GM19193 (cell line): ENCODE measurements around the gene CLIP1.

Source experiments
- POLR2A ChIP-seq: IDR thresholded peaks from 4 replicates; pipeline ENCODE4 v1.6.1; 2011; ENCODE audit not compliant: insufficient read depth, insufficient read length; ENCODE audit errors: extremely low read depth

Gene CLIP1

DNA sequence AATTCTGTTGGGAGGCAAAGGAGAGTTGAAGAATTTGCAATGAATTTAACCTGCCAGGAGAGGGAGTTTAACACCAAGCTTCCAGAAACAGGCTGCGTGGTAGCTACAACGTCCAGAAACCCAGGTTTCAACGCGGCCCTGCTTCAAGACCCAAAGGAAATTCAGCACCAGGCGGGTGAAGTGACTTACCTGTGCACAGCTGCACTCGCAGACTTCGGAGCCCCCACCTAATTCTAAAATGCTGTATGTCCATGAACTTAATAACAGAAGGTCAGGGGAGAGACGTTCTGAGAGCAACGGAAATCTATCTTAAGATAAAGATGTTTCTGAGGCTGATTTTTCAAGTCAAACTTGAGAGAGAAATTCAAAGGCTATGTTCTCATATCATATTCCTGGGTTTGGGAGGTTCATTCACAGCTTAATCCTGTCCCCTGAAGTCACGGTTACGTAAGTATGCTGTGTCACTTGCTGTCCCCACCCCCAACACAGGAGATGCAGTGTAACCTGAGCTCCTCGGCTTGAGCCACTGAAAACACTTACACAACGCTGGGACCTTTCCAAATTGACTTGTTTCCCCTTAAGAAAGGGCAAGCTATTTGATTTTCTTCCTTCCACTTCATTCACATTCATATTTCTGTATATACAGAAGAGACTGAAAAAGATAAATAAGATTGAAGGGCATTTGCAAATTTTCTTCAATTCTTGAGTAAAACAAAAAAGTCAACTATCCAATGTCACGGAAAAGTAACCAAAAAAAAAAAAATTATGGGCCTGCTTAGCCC is 22.7 kb downstream of the CLIP1 start:
- no peak for TF ChIP-seq POLR2A

DNA sequence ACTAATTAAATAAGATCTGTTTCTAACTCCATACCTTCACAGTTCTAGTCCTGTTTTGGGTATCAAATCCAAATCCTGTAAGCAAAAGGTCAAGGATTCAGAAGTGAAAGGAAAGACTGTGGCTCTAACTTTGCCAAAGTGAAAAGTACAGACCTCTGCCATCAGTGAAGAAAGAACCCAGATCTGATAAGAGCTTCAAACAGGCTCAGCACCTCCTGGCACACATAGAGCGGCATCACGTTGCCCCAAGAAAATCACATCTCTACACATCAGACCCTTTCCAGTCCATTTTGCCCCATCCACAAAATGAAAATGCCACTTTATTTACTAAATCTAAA is 23.2 kb downstream of the CLIP1 start:
- TF ChIP-seq POLR2A, result no peak

DNA sequence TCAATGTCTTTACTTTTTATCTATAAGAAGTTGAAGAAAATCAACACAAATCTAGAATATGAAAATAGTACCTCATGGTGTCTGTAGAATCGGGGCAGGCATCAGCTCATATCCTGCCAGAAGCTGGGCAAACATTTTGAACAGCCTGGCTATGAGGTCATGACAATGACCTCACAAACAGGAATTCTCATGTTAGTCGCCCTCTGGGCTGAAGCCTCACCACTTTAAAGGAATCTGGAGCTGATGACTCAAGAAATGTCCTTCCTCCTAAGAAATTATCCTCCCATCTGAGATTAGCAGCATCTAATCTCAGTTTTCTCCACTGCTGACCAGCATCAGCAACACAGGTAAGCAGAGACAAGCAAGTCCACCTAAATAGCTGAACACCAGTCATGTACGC is 27.1 kb downstream of the CLIP1 start:
- TF ChIP-seq POLR2A, result no peak

DNA sequence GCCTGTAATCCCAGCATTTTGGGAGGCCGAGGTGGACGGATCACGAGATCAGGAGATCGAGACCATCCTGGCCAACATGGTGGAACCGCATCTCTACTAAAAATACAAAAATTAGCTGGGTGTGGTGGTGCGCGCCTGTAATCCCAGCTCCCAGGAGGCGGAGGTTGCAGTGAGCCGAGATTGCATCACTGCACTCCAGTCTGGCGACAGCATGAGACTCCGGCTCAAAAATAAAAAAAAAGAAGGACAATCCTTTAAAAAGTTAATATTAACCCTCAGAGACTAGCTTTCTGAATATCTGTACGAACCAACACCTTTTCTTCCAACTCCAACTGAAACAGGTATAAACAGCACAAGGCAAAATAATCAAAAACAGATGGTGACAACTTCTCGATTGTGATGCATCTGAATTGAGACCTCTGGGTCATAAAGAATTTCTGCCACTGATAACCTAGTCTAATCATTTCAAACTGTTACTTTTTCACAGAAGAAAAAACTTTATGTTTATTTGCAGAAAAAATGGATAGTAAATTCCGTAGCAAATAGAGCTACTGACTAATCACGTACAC is 27.8 kb downstream of the CLIP1 start:
- no peak for TF ChIP-seq POLR2A

DNA sequence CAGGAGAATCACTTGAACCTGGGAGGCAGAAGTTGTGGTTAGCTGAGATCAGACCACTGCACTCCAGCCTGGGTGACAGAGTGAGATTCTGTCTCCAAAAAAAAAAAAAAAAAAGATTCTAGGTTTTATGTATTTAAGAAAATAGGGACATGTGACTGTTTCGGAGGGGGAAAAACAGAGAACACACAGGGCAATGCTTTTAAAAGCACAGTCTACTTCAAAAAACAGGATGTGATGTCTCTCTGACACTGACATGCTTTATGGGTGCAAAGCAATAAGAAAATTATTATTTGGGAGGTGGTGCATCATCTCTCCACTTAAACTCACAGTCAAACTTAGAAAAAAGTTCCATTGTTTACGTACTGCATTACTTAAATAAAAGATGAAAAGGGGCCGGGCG is 28.7 kb downstream of the CLIP1 start:
- TF ChIP-seq POLR2A, result no peak

DNA sequence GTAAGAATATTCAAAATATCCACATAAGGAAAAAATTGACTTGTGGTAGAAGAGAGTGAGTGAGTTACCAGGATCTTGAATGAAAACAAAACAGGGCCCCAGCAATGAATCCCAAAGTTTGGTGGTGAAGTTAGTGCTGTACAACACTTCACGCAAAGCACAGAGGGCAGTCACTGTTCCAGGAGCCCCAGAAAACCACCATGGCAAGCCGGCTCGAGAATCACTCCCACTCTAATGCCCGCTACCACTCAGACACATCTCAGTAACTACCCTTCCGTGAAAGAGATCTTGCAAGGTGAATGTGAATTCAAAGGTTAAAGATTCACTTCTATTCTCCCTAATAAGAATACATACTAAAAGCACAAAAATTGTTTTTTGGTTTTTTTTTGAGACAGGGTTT is 30.1 kb downstream of the CLIP1 start:
- TF ChIP-seq POLR2A, result no peak

DNA sequence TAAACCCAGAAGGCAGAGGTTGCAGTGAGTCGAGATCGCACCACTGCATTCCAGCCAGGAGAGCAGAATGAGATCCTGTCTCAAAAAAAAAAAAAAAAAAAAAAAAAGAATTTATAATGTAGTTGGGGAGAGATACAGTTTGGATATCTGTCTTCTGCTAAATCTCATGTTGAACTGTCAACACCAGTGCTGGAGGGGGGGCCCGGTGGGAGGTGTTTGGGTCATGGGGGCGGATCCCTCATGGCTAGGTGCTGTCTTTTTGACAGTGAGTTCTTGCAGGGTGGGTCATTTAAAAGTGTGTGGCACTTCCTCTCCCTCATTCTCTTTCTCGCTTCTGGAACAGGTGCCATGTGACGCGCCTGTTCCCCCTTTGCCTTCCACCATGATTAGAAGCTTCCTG is 32.8 kb downstream of the CLIP1 start:
- TF ChIP-seq POLR2A, result no peak

DNA sequence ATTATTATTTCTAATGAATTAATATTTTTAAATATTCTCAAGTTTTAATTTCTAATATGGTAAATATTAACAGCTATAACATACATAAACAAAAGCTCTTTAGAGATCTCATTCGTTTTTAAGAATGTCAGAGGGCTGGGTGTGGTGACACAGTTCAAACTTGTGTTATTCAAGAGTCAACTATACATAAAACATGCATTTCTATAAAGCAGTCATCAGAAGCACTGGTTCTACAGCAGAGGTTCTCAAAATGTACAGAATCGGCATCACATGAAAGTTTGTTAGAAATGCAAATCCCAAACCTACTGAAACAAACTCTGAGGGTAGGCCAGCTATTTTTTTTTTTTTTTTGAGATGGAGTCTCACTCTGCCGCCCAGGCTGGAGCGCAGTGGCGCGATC is 34.6 kb downstream of the CLIP1 start:
- no peak for TF ChIP-seq POLR2A

DNA sequence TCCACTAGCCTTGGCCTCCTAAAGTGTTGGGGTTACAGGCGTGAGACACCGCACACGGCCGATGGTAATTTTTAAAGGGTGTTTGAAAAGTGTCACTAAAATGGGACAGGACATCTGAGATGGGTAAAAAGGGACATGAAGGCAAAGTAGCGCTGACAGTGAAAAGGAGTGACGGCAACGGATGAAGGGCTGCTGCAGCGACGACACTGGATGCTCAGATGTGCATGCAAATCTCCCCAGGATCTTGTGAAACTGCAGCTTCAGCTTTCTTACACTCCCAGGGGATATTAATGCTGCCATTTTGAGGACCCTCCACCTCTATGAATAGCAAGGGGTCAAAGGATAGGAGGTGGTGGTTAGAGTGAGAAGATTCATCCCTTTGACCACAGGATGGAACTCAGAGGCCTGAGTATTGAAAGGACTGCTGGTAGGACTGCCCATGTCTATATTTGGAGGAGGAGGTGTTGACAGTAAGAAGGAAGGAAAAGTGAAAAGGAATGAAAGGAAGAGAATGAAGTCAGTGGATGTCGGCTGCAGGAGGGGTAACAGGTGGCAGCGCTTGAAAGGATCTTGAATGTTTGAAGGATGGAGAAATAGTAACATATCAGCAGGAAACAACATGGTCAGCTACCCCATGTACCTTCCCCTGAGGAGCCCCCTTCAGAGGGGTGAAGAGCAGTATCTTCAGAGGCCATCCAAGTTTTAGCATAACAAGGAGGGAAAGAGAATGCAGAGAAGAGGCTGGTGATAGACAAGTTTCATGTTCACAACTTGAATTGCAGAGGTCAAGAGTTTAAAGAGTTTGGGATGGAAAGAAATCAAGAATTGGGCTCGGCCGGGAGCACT is 37.1 kb downstream of the CLIP1 start:
- TF ChIP-seq POLR2A, result no peak

DNA sequence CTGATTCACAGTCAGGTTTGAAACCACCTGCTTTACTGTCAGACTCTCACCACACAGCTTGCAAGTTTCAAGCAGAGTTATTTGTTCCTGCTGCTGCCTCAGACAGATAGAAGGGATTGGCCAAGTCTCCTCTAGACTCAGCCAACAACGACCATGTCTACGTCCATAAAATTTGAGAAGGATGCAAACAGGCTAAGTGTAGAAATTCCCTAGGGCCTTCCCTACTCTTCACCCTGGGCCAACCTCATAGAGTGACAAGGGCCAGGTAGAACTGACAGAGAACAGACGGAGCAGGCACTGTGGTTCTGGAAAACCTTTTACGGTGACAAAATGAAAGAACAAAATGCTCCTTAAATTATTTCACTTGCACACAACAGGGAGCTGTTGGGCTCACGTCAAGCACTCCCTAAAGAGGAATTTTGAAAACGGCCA is 39.5 kb downstream of the CLIP1 start:
- TF ChIP-seq POLR2A, result no peak

DNA sequence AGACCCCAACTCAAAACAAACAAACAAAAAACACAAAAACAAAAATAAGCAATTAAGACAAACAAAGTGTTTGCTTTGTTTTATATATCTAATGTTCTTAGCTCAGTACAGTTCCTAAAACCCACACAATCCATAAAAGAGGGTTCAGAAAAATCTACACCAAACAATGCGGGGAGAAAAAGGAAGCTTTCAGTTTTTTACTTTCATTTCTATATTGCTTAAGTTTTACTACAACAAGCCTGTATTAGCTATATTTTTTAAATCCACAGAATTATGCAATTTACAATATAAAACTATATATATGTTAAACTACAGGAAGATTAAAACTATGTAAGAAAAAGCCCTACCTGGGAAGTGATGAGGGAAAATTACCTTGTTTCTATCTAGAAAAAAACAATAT is 41.4 kb downstream of the CLIP1 start:
- TF ChIP-seq POLR2A, result no peak

DNA sequence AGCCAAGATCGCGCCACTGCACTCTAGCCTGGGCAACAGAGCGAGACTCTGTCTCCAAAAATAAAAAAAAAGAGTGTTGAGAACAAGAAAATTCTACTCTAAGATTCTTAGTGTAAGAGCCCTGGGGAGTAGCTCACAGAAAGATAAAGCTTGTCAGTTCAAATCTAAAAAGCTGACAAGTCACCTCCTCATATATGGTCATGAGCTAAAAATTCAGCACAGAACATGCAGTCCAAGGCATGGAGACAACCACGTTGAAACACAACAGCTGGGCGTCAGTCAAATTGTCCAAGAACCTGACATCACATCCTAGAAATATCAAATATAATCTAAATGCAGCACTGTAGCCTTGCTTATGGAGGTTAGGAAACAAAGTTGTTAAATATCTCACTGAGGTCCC is 47.8 kb downstream of the CLIP1 start:
- no peak for TF ChIP-seq POLR2A

DNA sequence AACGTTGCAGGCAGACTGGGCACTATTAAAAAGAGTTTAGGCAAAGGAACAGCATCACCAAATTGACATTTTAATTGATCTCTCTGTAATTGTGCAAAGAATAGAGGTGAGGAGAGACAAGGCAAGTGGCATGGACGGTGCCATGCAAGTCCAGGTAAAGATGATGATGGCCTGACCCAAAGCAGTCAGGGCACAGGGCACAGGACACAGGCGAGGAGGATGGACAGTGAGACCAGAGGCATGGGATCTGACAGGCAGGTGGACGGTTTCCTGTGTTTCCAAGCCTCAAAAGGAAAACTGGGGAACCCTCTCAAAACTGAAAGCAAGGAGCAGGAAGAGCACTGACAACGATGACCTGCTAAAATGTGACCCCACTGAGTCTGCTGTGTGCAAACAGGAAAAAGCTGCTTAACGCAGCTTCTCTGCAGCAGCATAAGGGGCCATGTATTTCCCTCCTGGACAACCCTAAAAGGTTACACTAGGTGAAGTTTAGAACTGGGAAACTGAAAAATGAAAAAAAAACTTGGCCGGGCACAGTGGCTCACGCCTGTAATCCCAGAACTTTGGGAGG is 50.9 kb downstream of the CLIP1 start:
- no peak for TF ChIP-seq POLR2A

DNA sequence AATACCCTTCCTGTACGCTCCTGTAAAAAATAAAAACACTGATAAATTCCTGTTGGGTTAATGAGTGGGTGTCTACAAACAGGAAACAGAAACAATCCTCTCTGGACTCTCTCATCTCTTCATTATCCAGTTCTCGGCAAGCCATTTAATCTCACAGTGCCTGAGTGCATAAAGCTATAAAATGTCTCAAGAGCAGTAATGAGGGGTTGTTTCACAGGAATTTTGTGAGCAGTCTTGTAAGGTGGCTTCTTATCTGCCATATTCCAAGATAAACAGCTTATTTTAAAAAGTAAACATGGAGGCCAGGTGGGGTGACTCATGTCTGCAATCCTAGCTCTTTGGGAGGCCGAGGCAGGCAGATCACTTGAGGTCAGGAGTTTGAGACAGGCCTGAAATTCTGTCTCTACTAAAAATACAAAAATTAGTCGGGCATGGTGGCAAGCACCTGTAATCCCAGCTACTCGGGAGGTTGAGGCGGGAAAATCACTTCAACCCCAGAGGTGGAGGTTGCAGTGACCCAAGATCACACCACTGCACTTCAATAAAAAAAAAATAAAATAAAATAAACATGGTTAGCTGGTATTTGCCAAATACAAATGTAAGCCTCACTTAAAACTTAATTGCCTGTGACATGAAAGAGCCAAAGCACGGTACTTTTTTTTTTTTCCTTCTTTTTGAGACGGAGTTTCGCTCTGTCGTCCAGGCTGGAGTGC is 54.0 kb downstream of the CLIP1 start:
- TF ChIP-seq POLR2A, result no peak

DNA sequence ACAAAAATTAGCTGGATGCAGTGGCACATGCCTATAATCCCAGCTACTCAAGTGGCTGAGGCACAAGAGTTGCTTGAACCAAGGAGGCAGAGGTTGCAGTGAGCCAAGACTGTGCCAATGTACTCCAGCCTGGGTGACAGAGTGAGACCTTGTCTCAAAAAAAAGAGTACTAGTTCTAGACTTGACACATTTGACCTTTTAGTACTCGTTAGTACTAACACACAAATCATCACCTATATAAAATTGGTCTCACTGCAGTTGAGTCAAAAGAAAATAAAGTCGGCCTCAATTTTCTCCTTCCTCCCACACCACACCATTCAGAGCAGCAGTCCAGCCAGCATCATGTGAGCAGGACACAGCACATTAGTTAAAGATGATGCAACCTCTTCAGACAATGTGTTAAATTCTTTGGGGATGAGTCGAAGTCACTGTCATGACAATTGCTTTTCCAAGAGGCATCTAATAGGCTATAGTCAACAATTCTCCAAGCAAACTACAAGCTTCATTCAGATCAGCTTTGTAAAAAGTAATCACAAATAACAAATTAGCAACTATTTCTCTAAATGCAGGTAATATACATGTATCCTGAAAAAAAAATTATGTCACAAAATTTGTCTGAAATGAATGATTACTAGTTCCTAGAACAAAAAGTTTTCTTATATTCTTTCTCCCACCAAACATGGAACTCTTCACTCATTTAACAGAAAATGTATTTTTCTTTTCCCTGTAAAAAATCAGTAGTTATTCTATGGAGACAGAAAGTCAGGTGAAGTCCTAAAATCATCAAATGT is 55.6 kb downstream of the CLIP1 start:
- no peak for TF ChIP-seq POLR2A

DNA sequence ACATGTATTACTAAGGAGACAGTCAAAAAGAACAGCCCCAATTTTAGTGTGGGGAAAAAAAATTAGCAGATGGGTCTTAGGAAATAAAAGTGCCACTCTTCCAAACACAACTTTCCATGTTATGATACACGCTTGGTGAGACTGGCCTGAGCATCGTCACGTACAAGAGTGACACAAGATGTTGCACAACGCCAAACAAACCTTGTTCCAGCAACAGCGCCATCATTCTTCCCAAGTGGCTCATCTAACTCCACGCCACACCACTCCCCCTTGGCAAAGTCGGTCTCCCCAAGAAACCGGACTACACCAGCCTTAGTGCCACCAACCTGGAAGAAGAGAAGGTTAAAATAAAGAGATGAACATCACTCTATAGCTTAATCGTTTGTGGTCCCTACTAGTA is 58.7 kb downstream of the CLIP1 start:
- TF ChIP-seq POLR2A, result no peak
